PC-9 (cell line): Measurements from ENCODE around the gene RALGPS2. TPM values are rescaled to one million over a fixed set of nuclear protein-coding genes. Genes with fewer than 3 reads are reported as not detected.

Source experiments
- BruUV-seq: library from RNA; stranded (reverse); fragments of 400-500 nt; replicated peaks from 2 replicates; lab custom pipeline; 2021; lab: Mats Ljungman, UMichigan
- CTCF ChIA-PET: fragments of 300-600 bp; sonication (Branson Sonifier 250); formaldehyde crosslinking; loops from one replicate; lab custom pipeline; 2022; ENCODE audit warnings: antibody characterized with exemption; lab: Charles Lee
- POLR2A ChIA-PET: fragments of 300-600 bp; sonication (Branson Sonifier 250); formaldehyde crosslinking; loops from one replicate; lab custom pipeline; 2022; ENCODE audit warnings: antibody characterized with exemption; ENCODE audit not compliant: unreplicated experiment; lab: Charles Lee
- DNase-seq, 2 experiments: peaks; one replicate each; pipeline versions ENCODE4 v3.0.0 to v3.0.0-alpha.2; 2015 to 2022; ENCODE audit warnings: mixed read lengths in 1 of 2
- H2AFZ ChIP-seq: fragments of 200-600 bp; sonication (generic); 2 replicates; pipeline ENCODE4 v1.8.1; 2017; ENCODE audit warnings: antibody characterized with exemption
- H3F3A ChIP-seq: fragments of 200-600 bp; sonication (generic); 2 replicates; pipeline ENCODE4 v1.8.1; 2017; ENCODE audit warnings: antibody characterized with exemption, mild to moderate bottlenecking, low read depth; ENCODE audit not compliant: insufficient read depth
- H3K27ac ChIP-seq: fragments of 200-600 bp; sonication (generic); 2 replicates; pipeline ENCODE4 v1.6.1; 2016; ENCODE audit warnings: mixed run types
- H3K27me3 ChIP-seq: fragments of 200-600 bp; sonication (generic); 2 replicates; pipeline ENCODE4 v1.6.1; 2016; ENCODE audit warnings: low read depth, mixed run types; ENCODE audit not compliant: insufficient read depth
- H3K36me3 ChIP-seq: fragments of 200-600 bp; sonication (generic); 2 replicates; pipeline ENCODE4 v1.6.1; 2016; ENCODE audit warnings: low read depth, mixed run types
- H3K4me1 ChIP-seq: fragments of 200-600 bp; sonication (generic); replicated peaks from 2 replicates; pipeline ENCODE4 v1.6.1; 2016; ENCODE audit warnings: mixed run types; ENCODE audit not compliant: insufficient read depth
- H3K4me2 ChIP-seq: fragments of 200-600 bp; sonication (generic); 2 replicates; pipeline ENCODE4 v1.6.1; 2017; ENCODE audit warnings: mixed run types
- H3K4me3 ChIP-seq: fragments of 200-600 bp; sonication (generic); 2 replicates; pipeline ENCODE4 v1.6.1; 2016; ENCODE audit warnings: mixed run types
- H3K79me2 ChIP-seq: fragments of 200-600 bp; sonication (generic); 2 replicates; pipeline ENCODE4 v1.6.1; 2017; ENCODE audit warnings: low read depth, mixed run types
- H3K9me2 ChIP-seq: fragments of 200-600 bp; sonication (generic); 2 replicates; pipeline ENCODE4 v1.8.1; 2017; ENCODE audit warnings: mild to moderate bottlenecking; ENCODE audit not compliant: insufficient read depth
- H3K9me3 ChIP-seq: fragments of 200-600 bp; sonication (generic); 2 replicates; pipeline ENCODE4 v1.8.1; 2016; ENCODE audit warnings: low read depth; ENCODE audit not compliant: insufficient read depth
- H4K20me1 ChIP-seq: fragments of 200-600 bp; sonication (generic); 2 replicates; pipeline ENCODE4 v1.8.1; 2017; ENCODE audit not compliant: insufficient read depth
- EZH2 ChIP-seq: fragments of 200-600 bp; sonication (generic); IDR thresholded peaks from 2 replicates; pipeline ENCODE4 v1.8.0; 2017; ENCODE audit warnings: antibody characterized with exemption, low read depth
- intact Hi-C: fragments of 100-400 bp; cut with micrococcal nuclease; formaldehyde crosslinking; loops from one replicate; pipeline ENCODE4 v1.10.0; 2022; ENCODE audit not compliant: unreplicated experiment
- total RNA-seq: library from RNA; stranded (reverse); gene quantifications from 2 replicates; pipeline ENCODE4 v1.2.3, GENCODE V29; 2021
- TF ChIP-seq, protein P1 (sequence below): fragments of 200-600 bp; sonication (generic); conservative IDR thresholded peaks from 2 replicates; pipeline ENCODE4 v1.6.1; 2017; ENCODE audit warnings: mixed run types, antibody characterized with exemption, mild to moderate bottlenecking, moderate library complexity

RALGPS2 gene
- total RNA-seq, 1 experiment from 2014 or later: 62.4 TPM

DNA sequence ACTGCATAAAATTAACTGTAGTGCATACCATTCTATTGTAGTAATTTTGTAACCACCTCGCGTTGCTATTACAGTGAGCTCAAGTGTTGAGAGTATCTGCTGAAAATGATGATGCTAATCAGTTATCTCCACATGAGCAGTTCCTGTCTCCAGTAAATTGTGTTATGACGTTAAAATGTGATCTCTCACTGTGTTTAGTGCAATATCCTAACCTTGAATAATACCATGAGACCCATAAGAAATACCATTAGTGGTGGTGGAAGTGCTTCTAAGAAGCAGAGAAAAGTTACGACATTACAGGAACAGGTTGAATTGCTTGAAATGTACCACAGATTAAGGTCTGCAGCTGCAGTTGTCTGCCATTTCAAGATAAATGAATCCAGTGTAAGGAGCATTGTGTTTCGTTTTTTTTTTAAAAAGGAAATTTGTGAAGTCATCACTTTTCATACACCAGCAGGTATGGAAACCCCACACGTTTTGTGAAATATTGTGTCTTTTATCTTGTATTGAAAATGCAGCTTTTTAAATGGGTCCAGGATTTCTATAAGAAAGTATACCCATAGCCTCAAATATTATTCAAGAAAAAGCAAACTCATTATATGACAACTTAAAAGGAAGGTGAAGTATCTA lies 73.3 kb downstream of the RALGPS2 start:
- H4K20me1 ChIP-seq: no peaks in the 10 kb centered on the region
- H3K4me2 ChIP-seq: no peak overlapping the region
- ChIA-PET CTCF (no interaction called here), POLR2A (no interaction called here)
- H3K9me2 ChIP-seq: no peaks in the 10 kb centered on the region; the same call in 1 of the 2 replicates
- no peaks in the 10 kb centered on the region; the same call in 1 of the 2 replicates for H3K9me3 ChIP-seq
- H3K4me1 ChIP-seq: 0 out of 2 replicates have a peak, but pooled peaks cover 9% of the 10 kb centered on the region
- peaks cover 27% of the 10 kb centered on the region; the same call in 1 of the 2 replicates for H3K36me3 ChIP-seq
- H3K4me3 ChIP-seq: no peak overlapping the region
- peaks cover 8% of the 10 kb centered on the region; the same call in 1 of the 2 replicates for H3K79me2 ChIP-seq
- no peaks in the 10 kb centered on the region for H3K27me3 ChIP-seq
- no peak overlapping the region for H2AFZ ChIP-seq
- peaks cover 12% of the 10 kb centered on the region for H3F3A ChIP-seq
- intact Hi-C loops: no loop called here
- TF ChIP-seq, protein P1, sequence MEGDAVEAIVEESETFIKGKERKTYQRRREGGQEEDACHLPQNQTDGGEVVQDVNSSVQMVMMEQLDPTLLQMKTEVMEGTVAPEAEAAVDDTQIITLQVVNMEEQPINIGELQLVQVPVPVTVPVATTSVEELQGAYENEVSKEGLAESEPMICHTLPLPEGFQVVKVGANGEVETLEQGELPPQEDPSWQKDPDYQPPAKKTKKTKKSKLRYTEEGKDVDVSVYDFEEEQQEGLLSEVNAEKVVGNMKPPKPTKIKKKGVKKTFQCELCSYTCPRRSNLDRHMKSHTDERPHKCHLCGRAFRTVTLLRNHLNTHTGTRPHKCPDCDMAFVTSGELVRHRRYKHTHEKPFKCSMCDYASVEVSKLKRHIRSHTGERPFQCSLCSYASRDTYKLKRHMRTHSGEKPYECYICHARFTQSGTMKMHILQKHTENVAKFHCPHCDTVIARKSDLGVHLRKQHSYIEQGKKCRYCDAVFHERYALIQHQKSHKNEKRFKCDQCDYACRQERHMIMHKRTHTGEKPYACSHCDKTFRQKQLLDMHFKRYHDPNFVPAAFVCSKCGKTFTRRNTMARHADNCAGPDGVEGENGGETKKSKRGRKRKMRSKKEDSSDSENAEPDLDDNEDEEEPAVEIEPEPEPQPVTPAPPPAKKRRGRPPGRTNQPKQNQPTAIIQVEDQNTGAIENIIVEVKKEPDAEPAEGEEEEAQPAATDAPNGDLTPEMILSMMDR: no peak
- TF ChIP-seq EZH2: no peak
- no peak overlapping the region; the same call in 1 of the 2 replicates for H3K27ac ChIP-seq
- DNase-seq: no peak
- BruUV-seq: no TSS peak

DNA sequence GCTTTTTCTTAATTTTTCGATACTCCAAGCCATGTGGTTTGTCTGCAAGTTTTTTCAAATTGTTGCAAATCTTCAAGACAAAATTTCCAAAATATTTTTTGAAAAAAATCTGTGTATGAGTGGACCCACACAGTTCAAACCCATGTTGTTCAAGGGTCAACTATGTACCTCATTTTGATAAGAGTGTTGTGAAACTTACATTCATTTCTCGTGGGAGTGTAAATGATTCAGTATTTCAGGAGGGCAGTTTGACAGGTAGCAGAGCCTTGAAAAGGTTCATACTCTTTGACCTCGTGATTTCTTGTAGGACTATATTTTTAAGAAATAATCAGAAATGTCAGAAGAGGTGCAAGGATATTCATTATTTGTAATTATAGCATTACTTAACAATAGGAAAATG lies 77.8 kb downstream of the RALGPS2 start:
- ChIA-PET POLR2A (no interaction called here), CTCF (no interaction called here)
- BruUV-seq: no TSS peak
- Histone ChIP-seq H3K4me3 (no peak overlapping the region), H3F3A (peaks cover 12% of the 10 kb centered on the region), H4K20me1 (no peaks in the 10 kb centered on the region; the same call in 1 of the 2 replicates), H3K36me3 (peaks cover 28% of the 10 kb centered on the region; the same call in 1 of the 2 replicates), H3K27me3 (no peaks in the 10 kb centered on the region), H3K9me3 (no peaks in the 10 kb centered on the region; the same call in 1 of the 2 replicates), H3K4me1 (no peaks in the 10 kb centered on the region), H3K27ac (no peak overlapping the region), H3K79me2 (peaks cover 8% of the 10 kb centered on the region; the same call in 1 of the 2 replicates), H2AFZ (no peak overlapping the region), H3K9me2 (no peaks in the 10 kb centered on the region; the same call in 1 of the 2 replicates), H3K4me2 (no peak overlapping the region)
- no peak for DNase-seq
- intact Hi-C loops: no loop called here
- TF ChIP-seq, protein P1: no peak
- no peak for TF ChIP-seq EZH2

DNA sequence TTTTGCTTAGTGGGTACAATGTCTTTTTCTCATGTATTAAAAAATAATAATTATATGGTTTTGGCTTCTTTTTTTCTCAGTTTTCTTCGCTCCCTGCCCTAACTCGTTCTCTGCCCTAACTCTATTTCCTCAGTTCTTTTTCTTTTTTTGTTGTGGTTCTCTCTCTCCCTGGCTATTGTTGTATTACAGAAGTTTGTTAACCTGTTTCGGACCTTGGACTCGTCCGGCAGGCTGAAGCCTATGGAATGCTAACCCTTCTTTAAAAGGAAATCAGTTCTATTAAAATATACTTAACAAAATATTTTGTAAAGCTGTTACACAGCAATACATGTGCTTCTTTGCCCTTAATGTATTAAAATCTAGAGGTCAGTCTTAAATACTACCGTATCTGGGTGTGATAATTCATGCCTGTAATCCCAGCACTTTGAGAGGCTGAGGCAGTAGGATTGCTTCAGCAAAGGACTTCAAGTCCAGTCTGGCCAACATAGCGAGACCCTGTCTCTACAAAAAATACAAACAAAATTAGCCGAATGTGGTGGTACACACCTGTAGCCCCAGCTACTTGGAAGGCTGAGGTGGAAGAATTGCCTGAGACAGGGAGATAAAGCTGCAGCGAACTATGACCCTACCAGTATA lies 81.7 kb downstream of the RALGPS2 start:
- Histone ChIP-seq H3K4me2 (no peak overlapping the region), H3K79me2 (no peaks in the 10 kb centered on the region), H3K4me3 (no peak overlapping the region), H3K36me3 (0 out of 2 replicates have a peak, but pooled peaks cover 8% of the 10 kb centered on the region), H3K27ac (no peak overlapping the region), H4K20me1 (no peaks in the 10 kb centered on the region; the same call in 1 of the 2 replicates), H3F3A (no peaks in the 10 kb centered on the region), H2AFZ (no peak overlapping the region), H3K9me3 (no peaks in the 10 kb centered on the region), H3K9me2 (no peaks in the 10 kb centered on the region), H3K27me3 (no peaks in the 10 kb centered on the region), H3K4me1 (no peaks in the 10 kb centered on the region)
- ChIA-PET POLR2A (no interaction called here), CTCF (no interaction called here)
- intact Hi-C loops: no loop called here
- TF ChIP-seq EZH2: no peak
- TF ChIP-seq, protein P1: no peak
- BruUV-seq: no TSS peak
- DNase-seq: no peak
